ENCODE results near the gene EDA. TPM values are rescaled to one million over a fixed set of nuclear protein-coding genes. Genes with fewer than 3 reads are reported as not detected.

EDA gene
- total and polyA plus RNA-seq, 10 of the 15 experiments (the other 5 are each of a cell fraction or from before 2014, with no cell fraction given), result 0.06 TPM; not detected in 9

DNA sequence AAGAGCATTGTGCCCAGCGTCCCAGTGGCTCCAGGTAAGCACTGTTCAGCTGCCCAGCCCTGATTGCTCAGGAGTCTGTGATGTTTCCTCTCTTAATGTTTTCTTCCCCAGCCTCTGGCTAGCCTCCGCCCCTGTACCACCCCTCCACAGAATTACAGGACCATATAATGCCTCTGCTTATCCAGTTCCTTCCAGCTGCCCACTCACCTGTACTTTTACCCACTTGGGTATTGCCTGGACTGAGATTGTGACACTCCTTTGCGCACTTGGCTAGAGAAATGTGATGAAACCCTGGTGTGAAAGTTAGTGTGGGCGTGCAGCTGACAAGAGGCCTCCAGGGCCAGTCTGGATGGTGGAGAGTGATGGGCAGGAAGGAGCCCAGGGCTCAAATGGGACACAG, 434.0 kb downstream of the EDA start, which contains the start of gene AWAT2:
TSS of gene AWAT2 (minus strand) at position 14 of the 400 bp plus-strand sequence. CDS start at position 8, 6 bp downstream.
- no peak for ATAC-seq
- FAIRE-seq, result no peak
- H2AFZ ChIP-seq (ENCODE audit: control insufficient read depth, low read depth, low read length), result no peak within 1 kb of the TSS
- no peaks in the 10 kb centered on the region; a peak in 1 of 4 replicates for H3K27me3 ChIP-seq (replicated peaks in 1 of 2; ENCODE audit: control insufficient read depth in 2 of 2, insufficient read depth in 2 of 2, low read length in 1 of 2)
- no peaks in the 10 kb centered on the region for H3K79me2 ChIP-seq (ENCODE audit: control insufficient read depth, insufficient read depth, low read length)
- SMC1A ChIA-PET (ENCODE audit: uncharacterized antibody, unreplicated experiment), result no interaction called here
- DNase-seq (ENCODE audit: low read depth, low spot score), result no peak
- H3K4me1 ChIP-seq (ENCODE audit: control insufficient read depth, insufficient read depth, low read length), result no peaks in the 10 kb centered on the region
- no peak within 1 kb of the TSS for H3K4me2 ChIP-seq (ENCODE audit: control insufficient read depth, insufficient read depth)
- no peaks in the 10 kb centered on the region for H3K36me3 ChIP-seq (ENCODE audit: control insufficient read depth in 2 of 2, insufficient read depth in 2 of 2, low read length in 1 of 2)
- no peak for TF ChIP-seq BHLHE40 (IDR thresholded peaks at IDR 0.05; ENCODE audit: borderline replicate concordance in 1 of 2, low read depth in 2 of 2, low read length in 1 of 2)
- TF ChIP-seq, protein P1, sequence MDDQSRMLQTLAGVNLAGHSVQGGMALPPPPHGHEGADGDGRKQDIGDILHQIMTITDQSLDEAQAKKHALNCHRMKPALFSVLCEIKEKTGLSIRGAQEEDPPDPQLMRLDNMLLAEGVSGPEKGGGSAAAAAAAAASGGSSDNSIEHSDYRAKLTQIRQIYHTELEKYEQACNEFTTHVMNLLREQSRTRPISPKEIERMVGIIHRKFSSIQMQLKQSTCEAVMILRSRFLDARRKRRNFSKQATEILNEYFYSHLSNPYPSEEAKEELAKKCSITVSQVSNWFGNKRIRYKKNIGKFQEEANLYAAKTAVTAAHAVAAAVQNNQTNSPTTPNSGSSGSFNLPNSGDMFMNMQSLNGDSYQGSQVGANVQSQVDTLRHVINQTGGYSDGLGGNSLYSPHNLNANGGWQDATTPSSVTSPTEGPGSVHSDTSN (IDR thresholded peaks at IDR 0.05; ENCODE audit: insufficient replicate concordance, low read depth, low read length), result no peak
- TF ChIP-seq NR2C2 (IDR thresholded peaks at IDR 0.05; ENCODE audit: borderline replicate concordance, control insufficient read depth, insufficient read length, low read depth), result no peak
- TF ChIP-seq, protein P2, sequence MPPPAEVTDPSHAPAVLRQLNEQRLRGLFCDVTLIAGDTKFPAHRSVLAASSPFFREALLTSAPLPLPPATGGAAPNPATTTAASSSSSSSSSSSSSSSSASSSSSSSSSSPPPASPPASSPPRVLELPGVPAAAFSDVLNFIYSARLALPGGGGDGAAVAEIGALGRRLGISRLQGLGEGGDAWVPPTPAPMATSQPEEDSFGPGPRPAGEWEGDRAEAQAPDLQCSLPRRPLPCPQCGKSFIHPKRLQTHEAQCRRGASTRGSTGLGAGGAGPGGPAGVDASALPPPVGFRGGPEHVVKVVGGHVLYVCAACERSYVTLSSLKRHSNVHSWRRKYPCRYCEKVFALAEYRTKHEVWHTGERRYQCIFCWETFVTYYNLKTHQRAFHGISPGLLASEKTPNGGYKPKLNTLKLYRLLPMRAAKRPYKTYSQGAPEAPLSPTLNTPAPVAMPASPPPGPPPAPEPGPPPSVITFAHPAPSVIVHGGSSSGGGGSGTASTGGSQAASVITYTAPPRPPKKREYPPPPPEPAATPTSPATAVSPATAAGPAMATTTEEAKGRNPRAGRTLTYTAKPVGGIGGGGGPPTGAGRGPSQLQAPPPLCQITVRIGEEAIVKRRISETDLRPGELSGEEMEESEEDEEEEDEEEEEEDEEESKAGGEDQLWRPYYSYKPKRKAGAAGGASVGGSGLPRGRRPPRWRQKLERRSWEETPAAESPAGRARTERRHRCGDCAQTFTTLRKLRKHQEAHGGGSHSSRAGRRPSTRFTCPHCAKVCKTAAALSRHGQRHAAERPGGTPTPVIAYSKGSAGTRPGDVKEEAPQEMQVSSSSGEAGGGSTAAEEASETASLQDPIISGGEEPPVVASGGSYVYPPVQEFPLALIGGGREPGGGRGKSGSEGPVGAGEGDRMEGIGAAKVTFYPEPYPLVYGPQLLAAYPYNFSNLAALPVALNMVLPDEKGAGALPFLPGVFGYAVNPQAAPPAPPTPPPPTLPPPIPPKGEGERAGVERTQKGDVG (CRISPR knock-in tag; IDR thresholded peaks at IDR 0.05), result no peak
- TF ChIP-seq ZNF384 (IDR thresholded peaks at IDR 0.05; ENCODE audit: borderline replicate concordance, low read depth, low read length), result no peak
- no peak for TF ChIP-seq SREBF1 (IDR thresholded peaks at IDR 0.05; ENCODE audit: low read length)
- TF ChIP-seq NFYA (IDR thresholded peaks at IDR 0.05; ENCODE audit: borderline replicate concordance, low read depth, low read length), result no peak
- RAD21 ChIA-PET (ENCODE audit: unreplicated experiment), result no interaction called here
- H4K20me1 ChIP-seq (ENCODE audit: control insufficient read depth, insufficient read depth), result no peaks in the 10 kb centered on the region
- 18% methylated on average over 4 of the region's 4 CpGs for WGBS (ENCODE audit: insufficient coverage, insufficient replicate concordance, low lambda C conversion rate, missing lambda C conversion rate)
- H3K9ac ChIP-seq (ENCODE audit: control insufficient read depth, insufficient read depth, low read length), result no peak within 1 kb of the TSS
- intact Hi-C loops (cut with micrococcal nuclease; ENCODE audit: unreplicated experiment), result no loop called here
- CTCF ChIA-PET, result no interaction called here
- no peak within 1 kb of the TSS for H3K4me3 ChIP-seq
- no peaks in the 10 kb centered on the region for H3K9me3 ChIP-seq (replicated peaks; ENCODE audit: control insufficient read depth, insufficient read depth, low read length)
- in situ Hi-C loops (cut with MboI), result loop anchor here (25.0 kb wide), 2 partner anchors 87 to 387 kb away; partner anchors contain the start of genes DLG3 and IGBP1
- POLR2A ChIA-PET, result no interaction called here
- no TSS peak for BruUV-seq (replicated peaks)
- no peak within 1 kb of the TSS for H3K27ac ChIP-seq (ENCODE audit: control insufficient read depth, insufficient read depth)
